Prostate gland (tissue), 2 donors: ENCODE results near the gene PHETA1.

ENCODE experiments used
- CTCF ChIP-seq, 4 experiments: fragments of 200-600 bp in 2 of 4; fragments of 450-650 bp in 2 of 4; sonication (generic) in 2 of 4; IDR thresholded peaks; 1 replicate in 3 of 4; 2 replicates in 1 of 4; pipeline ENCODE4 v1.5.1; 2016 to 2019; ENCODE audit warnings: antibody characterized with exemption in 4 of 4, mild to moderate bottlenecking in 2 of 4, moderate library complexity in 2 of 4
- POLR2A ChIP-seq: fragments of 450-650 bp; IDR thresholded peaks from one replicate; pipeline ENCODE4 v1.6.1; 2016; ENCODE audit warnings: antibody characterized with exemption, mild to moderate bottlenecking

- no peak for TF ChIP-seq CTCF (IDR thresholded peaks at IDR 0.05)
- TF ChIP-seq POLR2A, result no peak
Observed at GRCh38 chr12:111418594-111418880, 49.6 kb upstream of the PHETA1 start.
